ENCODE results near the gene PTPRC. TPM values are rescaled to one million over a fixed set of nuclear protein-coding genes. Genes with fewer than 3 reads are reported as not detected.

PTPRC gene
- total RNA-seq, 1 experiment from 2014 or later: 1.4 TPM

- Histone ChIP-seq H3K36me3 (ENCODE audit: control insufficient read depth, insufficient read depth, low read length) (no peaks in the 10 kb centered on the region), H3K4me1 (ENCODE audit: control insufficient read depth, insufficient read depth, low read length) (no peaks in the 10 kb centered on the region), H3K27ac (ENCODE audit: low read length) (no peak overlapping the region), H3K4me3 (ENCODE audit: low read depth in 2 of 2, low read length in 2 of 2) (no peak overlapping the region), H3K9me3 (ENCODE audit: control insufficient read depth, insufficient read depth, low read depth, low read length) (no peaks in the 10 kb centered on the region; the same call in 1 of the 2 replicates), H3K27me3 (ENCODE audit: control insufficient read depth, insufficient read depth, low read length) (no peaks in the 10 kb centered on the region)
- ChIA-PET POLR2A (no interaction called here), CTCF (no interaction called here)
- no TSS peak for BruUV-seq (replicated peaks)
- TF ChIP-seq POLR2AphosphoS5 (IDR thresholded peaks at IDR 0.05; ENCODE audit: low read depth, low read length): no peak
- TF ChIP-seq TCF7L2 (IDR thresholded peaks at IDR 0.05; ENCODE audit: low read depth, low read length): no peak
- in situ Hi-C loops (cut with HindIII; ENCODE audit: low pct_unique_long_range_greater_than_20kb, low sequenced_read_pairs) (no loop called here), intact Hi-C loops (cut with micrococcal nuclease; ENCODE audit: unreplicated experiment) (no loop called here)
- ATAC-seq (no peak), DNase-seq (ENCODE audit: low read depth, low spot score) (no peak)
Measured at GRCh38 chr1:198794498-198794897, 155.7 kb downstream of the PTPRC start.

- CTCF ChIA-PET: no interaction called here
- Histone ChIP-seq H3K9me3 (ENCODE audit: control insufficient read depth, insufficient read depth, low read depth, low read length) (no peaks in the 10 kb centered on the region; the same call in 1 of the 2 replicates), H3K4me1 (ENCODE audit: control insufficient read depth, insufficient read depth, low read length) (no peaks in the 10 kb centered on the region), H3K27me3 (ENCODE audit: control insufficient read depth, insufficient read depth, low read length) (no peaks in the 10 kb centered on the region), H3K36me3 (ENCODE audit: control insufficient read depth, insufficient read depth, low read length) (no peaks in the 10 kb centered on the region), H3K4me3 (ENCODE audit: low read depth in 2 of 2, low read length in 2 of 2) (no peak overlapping the region), H3K27ac (ENCODE audit: low read length) (no peak overlapping the region)
- TF ChIP-seq CTCF (IDR thresholded peaks at IDR 0.05): no peak
- TF ChIP-seq SIN3A (IDR thresholded peaks at IDR 0.05; ENCODE audit: borderline replicate concordance, insufficient read depth, low read depth, low read length): no peak
- TF ChIP-seq TCF7L2 (IDR thresholded peaks at IDR 0.05; ENCODE audit: low read depth, low read length): no peak
- TF ChIP-seq REST (IDR thresholded peaks at IDR 0.05; ENCODE audit: insufficient read depth in 1 of 2, low read depth in 2 of 2, low read length in 1 of 2): no peak
- POLR2A ChIA-PET: no interaction called here
- intact Hi-C loops (cut with micrococcal nuclease; ENCODE audit: unreplicated experiment): no loop called here
- in situ Hi-C loops (cut with HindIII; ENCODE audit: low pct_unique_long_range_greater_than_20kb, low sequenced_read_pairs): no loop called here
- BruUV-seq (replicated peaks): no TSS peak
- ATAC-seq (no peak), DNase-seq (ENCODE audit: low read depth, low spot score) (no peak)
Measured at GRCh38 chr1:198797656-198798055, 158.8 kb downstream of the PTPRC start.

- Histone ChIP-seq H3K36me3 (ENCODE audit: control insufficient read depth, insufficient read depth, low read length) (no peaks in the 10 kb centered on the region), H3K4me3 (ENCODE audit: low read depth in 2 of 2, low read length in 2 of 2) (no peak overlapping the region), H3K9me3 (ENCODE audit: control insufficient read depth, insufficient read depth, low read depth, low read length) (no peaks in the 10 kb centered on the region; the same call in 1 of the 2 replicates), H3K4me1 (ENCODE audit: control insufficient read depth, insufficient read depth, low read length) (no peaks in the 10 kb centered on the region), H3K27ac (ENCODE audit: low read length) (no peak overlapping the region), H3K27me3 (ENCODE audit: control insufficient read depth, insufficient read depth, low read length) (no peaks in the 10 kb centered on the region)
- TF ChIP-seq CTCF (IDR thresholded peaks at IDR 0.05) (0 out of 2 replicates have a peak, but pooled peaks have one; percentile 8), TCF7L2 (IDR thresholded peaks at IDR 0.05; ENCODE audit: low read depth, low read length) (no peak)
- CTCF ChIA-PET: no interaction called here
- POLR2A ChIA-PET: no interaction called here
- BruUV-seq (replicated peaks): no TSS peak
- intact Hi-C loops (cut with micrococcal nuclease; ENCODE audit: unreplicated experiment): no loop called here
- ATAC-seq: no peak
- in situ Hi-C loops (cut with HindIII; ENCODE audit: low pct_unique_long_range_greater_than_20kb, low sequenced_read_pairs): no loop called here
- no peak for DNase-seq (ENCODE audit: low read depth, low spot score)
Measured at GRCh38 chr1:198798923-198799386, 160.1 kb downstream of the PTPRC start.
